Amniotic stem cell (primary cell): ENCODE measurements around the gene TMEM132A.
"Not testable (repeated sequence)": the region's sequence is repeated elsewhere in the genome, so short reads cannot be mapped to it uniquely, and the experiment has no call there.

Source experiments
- DNase-seq: peaks from one replicate; lab custom pipeline; 2025; lab: John Stamatoyannopoulos, UW

TMEM132A gene

DNA sequence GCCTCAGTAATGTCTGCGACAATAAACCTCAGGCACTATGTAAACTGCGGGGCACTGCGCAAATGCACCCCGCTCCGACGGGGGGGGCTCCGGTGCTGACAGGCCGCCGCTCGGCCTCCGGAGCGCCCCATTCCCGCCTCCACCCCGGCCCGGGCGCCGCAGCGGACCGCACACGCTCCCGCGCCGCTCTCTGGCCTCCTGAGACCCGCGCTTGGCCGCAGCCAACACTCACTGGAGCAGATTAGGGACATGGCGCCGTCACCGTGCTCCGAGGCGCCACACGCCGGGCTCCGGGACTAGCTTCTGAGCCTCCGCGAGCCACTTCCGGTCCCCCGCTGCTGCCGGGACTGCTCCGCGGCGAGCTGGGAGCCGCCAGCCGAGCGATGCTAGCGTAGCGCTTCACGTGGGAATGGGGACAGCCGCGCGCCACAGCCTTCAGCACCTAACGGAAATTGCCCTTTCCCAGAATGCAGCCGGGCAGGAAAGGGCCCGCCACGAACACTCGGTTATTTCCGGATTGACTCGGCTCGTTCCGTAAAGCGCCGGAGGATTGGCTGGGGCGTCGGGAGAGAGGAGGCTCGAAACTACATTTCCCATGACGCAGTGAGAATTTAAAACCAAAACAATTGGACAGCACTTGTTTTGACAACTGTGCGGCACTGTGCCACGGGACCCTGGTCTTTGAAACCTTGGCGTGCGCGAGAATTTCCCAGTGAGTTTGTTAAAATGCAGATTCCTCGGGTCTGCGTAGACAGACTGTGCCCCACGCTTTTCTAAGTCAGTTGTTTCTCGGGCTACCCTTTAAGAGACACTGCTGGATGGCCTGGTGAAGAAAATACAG, 17.9 kb upstream of the TMEM132A start, which contains the start of gene PRPF19:
PRPF19 (minus strand) TSS at position 454 of the 841 bp plus-strand sequence; CDS start at position 251, 203 bp downstream.
- DNase-seq, result peak; percentile 97

DNA sequence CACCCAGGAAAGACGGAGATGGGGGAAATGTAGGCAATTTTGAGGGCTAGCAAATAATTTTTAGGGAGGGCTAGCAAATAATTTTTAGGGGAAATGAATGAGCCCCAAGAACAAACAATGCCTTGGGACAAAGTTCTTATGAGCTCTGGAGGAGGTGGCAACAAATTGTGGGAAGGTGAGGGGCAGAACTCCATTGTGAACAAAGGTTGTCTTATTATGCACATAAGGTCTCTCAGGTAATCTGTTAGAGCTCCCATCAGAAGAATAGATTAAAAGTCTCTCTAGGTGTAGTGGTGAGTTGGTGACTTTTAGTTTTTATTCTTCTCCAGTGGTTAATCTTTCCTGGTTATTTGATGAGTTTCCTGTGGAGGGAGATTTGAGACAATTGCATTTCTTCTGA, 15.5 kb upstream of the TMEM132A start:
- DNase-seq, result no peak

- not testable (repeated sequence) for DNase-seq
Observed at GRCh38 chr11:60909680-60910280, 14.5 kb upstream of the TMEM132A start.

- DNase-seq, result no peak
Observed at GRCh38 chr11:60910281-60910687, 14.0 kb upstream of the TMEM132A start.

GRCh38 chr11:60910711-60911380, 13.4 kb upstream of the TMEM132A start:
- DNase-seq, result no peak

- DNase-seq, result no peak
Observed at GRCh38 chr11:60912223-60912850, 11.9 kb upstream of the TMEM132A start.

DNA sequence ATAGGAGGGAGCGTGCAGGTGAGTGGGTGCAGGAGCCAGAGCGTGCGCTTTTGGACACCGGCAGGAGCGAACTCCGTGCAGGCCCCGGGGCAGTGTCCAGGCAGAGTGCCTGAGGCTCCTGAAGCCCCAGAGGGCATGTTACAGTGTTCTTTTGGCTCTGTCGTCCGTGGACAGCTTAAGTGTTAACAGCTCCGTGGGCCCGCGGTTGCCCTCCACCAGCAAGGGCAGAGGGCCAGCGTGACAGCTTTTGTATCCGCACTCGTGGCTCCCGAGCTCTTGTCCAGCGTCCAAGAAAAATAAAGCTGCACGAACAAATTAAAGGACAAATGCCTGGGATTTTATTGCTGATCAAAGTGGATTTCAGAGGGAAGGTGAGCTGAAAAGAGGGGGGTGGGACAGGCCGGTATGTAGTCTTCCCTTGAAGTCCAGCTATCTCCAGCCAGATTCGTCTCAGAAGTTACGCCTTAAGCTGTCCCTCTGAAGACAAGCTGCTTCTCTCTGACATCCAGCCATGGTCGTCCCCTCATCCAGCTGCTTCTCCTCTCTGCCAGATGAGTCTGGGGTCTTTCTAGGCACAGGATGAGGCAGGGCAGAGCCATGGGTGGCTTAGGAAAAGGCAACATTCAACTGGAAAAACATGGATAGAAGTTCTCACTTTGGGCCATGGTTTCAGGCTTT, 11.3 kb upstream of the TMEM132A start:
- DNase-seq, result no peak

- peak; percentile 76 for DNase-seq
Observed at GRCh38 chr11:60913793-60914632, 10.2 kb upstream of the TMEM132A start, which contains the start of gene TMEM109. TSS of gene TMEM109 (plus strand) at chr11:60914158. CDS start at chr11:60919694, 5,536 bp downstream.

DNA sequence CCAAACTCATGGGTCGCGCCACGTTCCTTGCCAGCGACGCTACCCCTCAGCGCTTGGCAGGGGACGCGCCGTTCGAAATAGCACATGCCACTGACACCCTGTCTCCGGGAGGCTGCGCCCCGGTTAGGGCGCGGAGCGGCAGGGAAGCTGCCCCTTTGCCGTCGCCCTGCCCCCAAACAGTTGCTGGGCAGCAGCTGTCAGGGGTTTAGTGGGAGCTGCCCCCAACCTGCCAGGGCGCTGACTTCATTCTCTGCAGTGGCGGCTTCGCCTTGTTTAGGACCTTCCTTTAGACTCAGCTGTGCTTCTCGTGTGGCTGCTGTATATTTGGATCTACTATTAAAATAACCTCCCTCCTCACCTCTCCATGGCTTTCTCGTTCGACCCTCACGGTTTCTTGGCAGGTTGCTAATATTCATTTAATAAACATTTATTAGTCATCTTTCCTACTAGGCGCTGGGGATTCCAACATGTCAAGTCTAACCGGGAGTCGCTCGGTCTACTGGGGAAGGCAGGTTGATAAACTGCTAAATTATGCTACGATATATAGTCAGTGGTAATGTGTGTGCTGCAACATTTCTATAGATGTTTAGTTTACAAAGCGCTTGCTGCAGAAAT, 9.5 kb upstream of the TMEM132A start:
- DNase-seq, result no peak

DNA sequence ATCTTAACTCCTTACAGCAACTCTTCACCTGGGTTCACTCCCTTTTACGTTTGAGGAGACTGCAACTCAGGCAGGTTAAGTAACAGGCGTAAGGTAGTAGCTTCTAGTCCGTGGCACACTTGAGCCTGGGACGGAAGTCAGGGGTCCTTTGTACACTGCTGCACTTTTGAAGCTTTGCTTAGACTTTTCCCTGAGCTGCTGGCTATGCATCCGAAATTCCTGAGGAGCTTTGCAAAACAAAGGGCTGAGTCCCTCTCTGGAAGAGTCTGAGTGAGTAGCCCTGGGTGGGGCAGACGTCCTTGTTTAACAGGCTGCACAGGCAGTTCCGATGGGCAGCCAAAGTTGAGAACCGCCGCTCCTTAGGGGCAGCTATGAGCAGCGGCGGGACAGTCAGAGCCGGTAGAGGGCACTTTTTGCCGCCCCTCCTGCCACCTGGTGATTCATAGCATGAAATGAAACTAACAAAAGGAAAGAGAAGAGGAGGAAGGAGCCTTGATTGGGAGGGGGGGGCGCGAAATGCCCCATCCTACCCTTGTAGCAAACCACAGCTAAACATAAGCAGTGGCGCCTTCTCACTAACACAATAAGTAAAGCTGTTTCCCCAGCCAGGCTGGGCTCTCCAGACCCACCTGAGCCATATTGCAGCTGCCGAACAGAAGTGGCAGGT, 8.9 kb upstream of the TMEM132A start:
- peak; percentile 77 for DNase-seq

DNA sequence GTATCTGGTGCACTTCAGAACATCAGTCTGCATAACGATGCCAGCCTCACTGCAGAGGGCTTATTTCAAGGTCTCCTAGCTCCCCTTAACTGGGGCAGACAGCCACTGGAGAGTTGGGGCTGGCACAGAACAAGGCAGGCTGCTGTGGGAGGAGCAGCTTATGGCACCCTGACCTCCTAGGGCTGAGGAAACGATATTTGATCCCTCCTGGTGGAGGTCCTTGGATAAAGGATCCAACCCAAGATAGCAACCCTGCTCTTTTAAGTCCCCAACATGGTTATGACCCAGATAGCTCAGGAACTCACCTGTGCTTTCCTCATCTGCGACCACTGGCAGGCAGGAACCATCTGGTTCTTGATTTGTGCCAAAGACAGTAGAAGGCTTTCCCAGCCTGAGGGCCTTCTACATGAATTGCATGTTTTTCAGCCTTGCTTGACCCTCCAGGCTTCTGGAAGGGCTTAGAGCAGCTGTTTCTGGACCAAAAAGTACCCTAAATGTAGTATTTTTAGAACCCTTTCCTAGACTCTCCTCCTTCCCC, 7.5 kb upstream of the TMEM132A start:
- no peak for DNase-seq

GRCh38 chr11:60917267-60917666, 7.0 kb upstream of the TMEM132A start:
- DNase-seq, result no peak

DNA sequence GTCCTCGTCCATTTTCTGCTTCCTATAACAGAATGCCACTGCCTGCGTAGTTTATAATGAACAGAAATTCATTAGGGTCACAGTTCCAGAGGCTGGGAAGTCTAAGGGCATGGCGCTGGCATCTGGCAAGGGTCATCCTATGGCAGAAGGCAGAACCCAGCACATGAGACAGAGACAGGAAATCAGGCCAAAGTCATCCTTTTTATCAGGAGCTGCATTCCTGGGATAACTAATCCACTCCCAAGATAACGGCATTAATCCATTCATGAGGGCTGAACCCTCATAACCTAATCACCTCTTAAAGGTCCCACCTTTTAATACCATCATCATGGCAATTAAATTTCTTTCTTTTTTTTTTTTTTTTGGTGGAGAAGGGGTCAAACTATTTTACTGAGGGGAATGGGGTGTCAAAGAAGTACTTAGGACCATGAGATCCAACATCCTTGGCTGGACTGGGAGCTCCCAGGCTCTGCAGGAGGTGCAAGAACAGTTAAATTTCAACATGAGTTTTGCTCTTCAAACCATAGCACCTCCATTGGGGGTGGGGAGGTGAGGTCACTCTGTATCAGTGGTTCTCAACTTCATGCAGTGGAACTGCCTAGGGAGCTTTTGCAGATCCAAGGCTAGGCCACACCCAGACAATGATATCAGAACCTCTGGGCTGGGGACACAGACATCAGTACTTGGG, 5.9 kb upstream of the TMEM132A start:
- no peak for DNase-seq

- DNase-seq, result no peak
Observed at GRCh38 chr11:60918939-60919265, 5.4 kb upstream of the TMEM132A start.

GRCh38 chr11:60919320-60919719, 4.9 kb upstream of the TMEM132A start:
- DNase-seq, result no peak

DNA sequence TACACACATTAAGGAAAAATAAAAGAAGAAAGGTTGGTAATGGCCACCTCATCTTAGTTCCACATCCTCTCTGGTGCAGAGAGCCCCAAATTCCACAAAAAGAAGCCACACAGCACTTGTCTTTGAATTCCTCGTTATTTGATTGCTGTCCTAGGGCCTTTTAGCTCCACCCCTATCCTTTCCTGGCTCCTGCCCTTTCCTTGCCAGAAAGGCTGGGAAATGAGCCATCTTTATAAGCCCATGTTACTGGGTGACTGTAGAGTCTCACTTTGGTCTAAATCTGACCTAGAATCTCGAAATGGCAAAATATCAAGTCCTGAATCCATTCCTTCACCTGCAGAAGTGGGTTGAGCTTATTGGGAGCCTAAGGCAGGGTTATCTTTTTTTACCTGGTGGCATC, 4.3 kb upstream of the TMEM132A start:
- DNase-seq, result no peak

GRCh38 chr11:60921259-60921658, 3.0 kb upstream of the TMEM132A start:
- no peak for DNase-seq

DNA sequence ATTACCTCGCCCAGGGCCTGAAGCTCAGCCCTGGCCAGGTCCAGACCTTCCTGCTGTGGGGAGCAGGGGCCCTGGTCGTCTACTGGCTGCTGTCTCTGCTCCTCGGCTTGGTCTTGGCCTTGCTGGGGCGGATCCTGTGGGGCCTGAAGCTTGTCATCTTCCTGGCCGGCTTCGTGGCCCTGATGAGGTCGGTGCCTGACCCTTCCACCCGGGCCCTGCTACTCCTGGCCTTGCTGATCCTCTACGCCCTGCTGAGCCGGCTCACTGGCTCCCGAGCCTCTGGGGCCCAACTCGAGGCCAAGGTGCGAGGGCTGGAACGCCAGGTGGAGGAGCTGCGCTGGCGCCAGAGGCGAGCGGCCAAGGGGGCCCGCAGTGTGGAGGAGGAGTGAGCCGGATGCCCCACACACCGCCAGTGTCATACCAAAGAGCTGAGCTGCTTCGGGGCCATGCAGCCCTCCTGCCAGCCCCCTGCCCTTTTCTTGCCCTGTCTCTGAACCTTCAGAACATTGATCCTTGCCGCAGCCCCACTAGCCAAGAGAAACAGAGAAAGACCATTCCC, 2.4 kb upstream of the TMEM132A start:
- no peak for DNase-seq

DNA sequence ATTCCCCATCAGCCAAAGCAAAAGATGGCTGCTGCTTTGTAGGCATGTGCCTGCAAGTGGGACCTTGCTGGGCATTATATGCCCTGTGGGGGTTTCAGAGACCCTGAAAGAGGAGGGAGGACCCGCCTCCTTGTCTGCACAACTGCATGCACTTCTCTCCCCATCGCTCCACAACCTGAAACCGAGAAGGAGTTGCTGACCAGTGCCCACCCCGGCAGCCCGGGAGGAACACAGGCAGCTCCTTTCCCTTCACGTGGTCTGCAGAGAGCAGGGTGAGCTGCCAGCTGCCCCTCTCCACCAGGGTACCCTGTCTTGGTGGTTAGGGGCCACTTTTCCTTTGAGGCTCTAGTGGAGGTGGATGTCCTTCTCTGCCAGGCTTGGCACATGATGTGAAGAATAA, 1.4 kb upstream of the TMEM132A start:
- no peak for DNase-seq
